AG04450 (cell line): ENCODE measurements around the gene RNF220. TPM values are rescaled to one million over a fixed set of nuclear protein-coding genes. Genes with fewer than 3 reads are reported as not detected.

Experiments used
- CTCF ChIA-PET: fragments of 300-600, 350-600 bp; formaldehyde crosslinking; extraction: SDS; loops from one replicate; lab custom pipeline; 2022; ENCODE audit warnings: antibody characterized with exemption, inconsistent platforms; lab: Charles Lee
- POLR2A ChIA-PET: fragments of 350-600 bp; formaldehyde crosslinking; extraction: SDS; loops from one replicate; lab custom pipeline; 2021; ENCODE audit warnings: antibody characterized with exemption, inconsistent platforms; lab: Yijun Ruan, JAX
- DNase-seq: peaks from one replicate; pipeline ENCODE4 v3.0.0-alpha.2; 2011; ENCODE audit warnings: low read depth, low spot score
- H3K27ac ChIP-seq: one replicate; pipeline ENCODE4 v1.5.1; 2012; ENCODE audit warnings: low read depth, low read length, control low read depth
- H3K27me3 ChIP-seq: one replicate; pipeline ENCODE4 v1.6.0; 2012; ENCODE audit warnings: low read length; ENCODE audit not compliant: control insufficient read depth, insufficient read depth
- H3K4me3 ChIP-seq: 2 replicates; pipeline ENCODE4 v1.5.1; 2011; ENCODE audit warnings: mild to moderate bottlenecking, low read depth, low read length, control low read depth
- H3K9me3 ChIP-seq: 2 replicates; pipeline ENCODE4 v1.5.1; 2012; ENCODE audit warnings: low read length; ENCODE audit not compliant: control insufficient read depth, insufficient read depth
- CTCF ChIP-seq: IDR thresholded peaks from 2 replicates; pipeline ENCODE4 v1.5.1; 2011; ENCODE audit warnings: low read depth, low read length, control low read depth, inconsistent platforms
- polyA plus RNA-seq: library from polyadenylated mRNA; depleted of rRNA; stranded (reverse); fragments of >200 nt; gene quantifications from 2 replicates; pipeline ENCODE4 v1.2.3, GENCODE V29; 2011

RNF220 gene
- polyA plus RNA-seq, 1 experiment, result 46.4 TPM

GRCh38 chr1:44532567-44532944 is 127.5 kb downstream of the RNF220 start:
- H3K4me3 ChIP-seq, result no peak overlapping the region
- no peak overlapping the region for H3K27ac ChIP-seq
- TF ChIP-seq CTCF, result no peak
- no peak for DNase-seq
- H3K27me3 ChIP-seq, result peaks cover 5% of the 10 kb centered on the region
- CTCF ChIA-PET, result no interaction called here
- POLR2A ChIA-PET, result no interaction called here
- H3K9me3 ChIP-seq, result no peaks in the 10 kb centered on the region

DNA sequence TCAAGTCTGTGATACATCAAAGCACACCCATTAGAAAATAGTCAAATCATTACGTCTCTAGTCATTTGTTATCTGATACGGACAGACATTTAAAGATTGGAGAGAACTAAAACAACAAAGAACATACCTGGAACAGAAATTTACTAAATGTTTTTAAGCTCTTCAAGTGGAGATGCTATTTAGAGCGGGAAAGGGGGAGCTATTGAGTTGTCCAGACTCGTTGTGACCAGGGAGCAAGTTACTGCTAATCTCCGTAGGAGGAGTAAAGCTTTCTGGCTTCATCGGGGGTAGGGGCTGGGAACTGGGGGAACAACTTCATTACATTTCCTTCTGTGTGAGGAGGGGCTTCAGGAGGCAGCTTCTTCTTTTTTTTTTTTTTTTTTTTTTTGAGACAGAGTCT is 129.7 kb downstream of the RNF220 start:
- peaks cover 5% of the 10 kb centered on the region for H3K27me3 ChIP-seq
- no peaks in the 10 kb centered on the region for H3K9me3 ChIP-seq
- DNase-seq, result no peak
- no peak overlapping the region for H3K27ac ChIP-seq
- no peak for TF ChIP-seq CTCF
- H3K4me3 ChIP-seq, result no peak overlapping the region
- CTCF ChIA-PET, result no interaction called here
- POLR2A ChIA-PET, result no interaction called here

- no peak for TF ChIP-seq CTCF
- DNase-seq, result no peak
- H3K4me3 ChIP-seq, result no peak overlapping the region
- ChIA-PET CTCF (no interaction called here), POLR2A (no interaction called here)
- H3K9me3 ChIP-seq, result no peaks in the 10 kb centered on the region
- H3K27ac ChIP-seq, result no peak overlapping the region
- peaks cover 7% of the 10 kb centered on the region for H3K27me3 ChIP-seq
Observed at GRCh38 chr1:44536357-44537209, 131.5 kb downstream of the RNF220 start.

DNA sequence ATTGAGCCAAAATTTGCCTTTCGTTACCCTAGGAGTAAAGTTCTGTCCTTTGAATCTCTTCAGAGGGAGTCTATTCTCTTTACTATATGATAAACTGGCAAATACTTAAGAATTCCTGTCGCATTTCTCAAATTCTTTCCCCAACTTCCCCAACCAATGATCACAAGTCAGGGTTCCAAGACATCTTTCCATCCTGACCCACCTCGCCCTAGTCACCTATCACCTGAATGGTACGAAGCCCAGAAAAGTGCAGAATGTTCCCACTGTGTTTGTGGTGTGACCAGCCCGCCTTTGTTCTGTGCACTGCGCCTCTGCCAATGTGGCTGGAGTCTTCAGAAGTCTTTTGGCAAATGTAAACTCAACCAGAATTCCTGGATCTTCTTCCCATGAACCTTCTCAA is 132.5 kb downstream of the RNF220 start:
- H3K4me3 ChIP-seq, result no peak overlapping the region
- no peak for DNase-seq
- H3K9me3 ChIP-seq, result no peaks in the 10 kb centered on the region
- peaks cover 11% of the 10 kb centered on the region for H3K27me3 ChIP-seq
- ChIA-PET POLR2A (no interaction called here), CTCF (no interaction called here)
- TF ChIP-seq CTCF, result no peak
- H3K27ac ChIP-seq, result no peak overlapping the region

DNA sequence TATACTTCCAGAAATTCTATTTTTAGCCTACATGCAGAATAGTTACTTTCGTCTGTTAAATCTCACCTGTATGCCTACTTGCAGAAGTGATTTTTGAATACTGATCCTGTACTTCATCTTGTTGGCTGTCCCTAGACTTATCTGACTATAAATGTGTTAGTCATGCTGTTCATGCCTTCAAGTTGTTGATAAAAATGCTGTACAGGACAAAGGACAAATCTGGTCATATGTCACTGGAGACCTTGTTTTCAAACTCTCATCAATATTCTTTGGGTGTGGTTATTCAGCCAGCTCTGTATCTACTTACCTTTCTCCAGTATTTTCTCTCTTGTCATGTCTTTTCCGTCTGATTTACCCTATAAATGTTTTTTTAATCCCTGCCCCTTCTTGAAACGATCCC is 132.9 kb downstream of the RNF220 start:
- CTCF ChIA-PET, result no interaction called here
- no peak overlapping the region for H3K4me3 ChIP-seq
- H3K27me3 ChIP-seq, result peaks cover 15% of the 10 kb centered on the region
- no peak for DNase-seq
- no peaks in the 10 kb centered on the region for H3K9me3 ChIP-seq
- H3K27ac ChIP-seq, result no peak overlapping the region
- POLR2A ChIA-PET, result no interaction called here
- no peak for TF ChIP-seq CTCF
